ENCODE results near the gene ARFGAP3.

DNA sequence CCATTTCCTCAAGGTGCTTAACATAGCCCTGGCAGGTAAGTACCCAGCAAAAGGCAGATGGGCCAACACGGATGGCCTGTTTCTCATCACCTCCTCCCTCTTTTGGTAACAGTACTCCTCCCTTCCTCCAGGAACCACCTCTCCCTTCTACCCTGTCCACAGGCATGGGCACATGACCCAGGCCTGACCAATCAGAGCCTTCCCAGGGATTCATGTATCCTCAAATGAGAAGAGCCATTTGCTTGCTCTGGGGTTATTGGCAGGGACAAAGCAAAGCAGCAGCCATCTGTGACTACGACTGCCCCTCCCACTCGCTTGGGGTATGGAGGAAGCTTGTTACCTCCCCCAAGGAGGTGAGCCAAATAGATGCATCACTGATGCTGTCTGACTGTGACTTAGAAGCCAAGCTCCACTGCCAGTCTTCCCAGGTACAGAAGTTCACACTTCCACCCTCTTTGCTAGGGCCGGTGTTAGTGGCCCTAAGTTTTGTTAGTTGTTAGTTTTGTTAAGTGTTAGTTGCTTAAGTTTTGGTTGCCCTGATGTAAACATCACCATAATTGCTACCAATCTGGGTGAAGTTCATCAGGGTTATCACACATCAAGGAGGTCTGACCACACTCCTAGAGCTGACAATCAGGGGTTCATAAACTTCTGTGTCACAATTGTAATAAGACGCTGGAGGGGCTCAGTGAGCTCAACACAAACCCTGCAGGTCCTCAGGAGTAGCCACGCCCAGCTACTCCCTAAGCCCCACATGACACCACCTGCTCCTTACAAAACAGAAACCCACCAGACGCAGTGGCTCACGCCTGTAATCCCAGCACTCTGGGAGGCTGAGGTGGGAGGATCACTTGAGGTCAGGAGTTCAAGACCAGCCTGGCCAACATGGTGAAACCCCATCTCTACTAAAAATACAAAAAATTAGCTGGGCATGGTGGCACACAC lies 57.3 kb downstream of the ARFGAP3 start:
- no peak for TF ChIP-seq CTCF (conservative IDR thresholded peaks at IDR 0.05; ENCODE audit: low read length)
- no peak for TF ChIP-seq EZH2phosphoT487 (IDR thresholded peaks at IDR 0.05; ENCODE audit: borderline replicate concordance)

Data from Loucy (cell line).